KOPT-K1 (cell line): ENCODE data around the gene C2CD5.
"Not testable (repeated sequence)": the region's sequence is repeated elsewhere in the genome, so short reads cannot be mapped to it uniquely, and the experiment has no call there.

ENCODE experiments used
- H3K27ac ChIP-seq: fragments of 200-600 bp; sonication (generic); 2 replicates; pipeline ENCODE4 v1.5.1; 2016; ENCODE audit warnings: antibody characterized with exemption, mild to moderate bottlenecking, low read depth, low read length; ENCODE audit not compliant: poor library complexity, severe bottlenecking
- H3K36me3 ChIP-seq: fragments of 200-600 bp; sonication (generic); 2 replicates; pipeline ENCODE4 v1.5.1; 2017; ENCODE audit warnings: antibody characterized with exemption, mild to moderate bottlenecking, low read length, moderate library complexity; ENCODE audit not compliant: insufficient read depth
- H3K9me3 ChIP-seq: fragments of 200-600 bp; sonication (generic); 2 replicates; pipeline ENCODE4 v1.5.1; 2017; ENCODE audit warnings: antibody characterized with exemption, low read length, mild to moderate bottlenecking; ENCODE audit not compliant: insufficient read depth, poor library complexity, severe bottlenecking

Gene C2CD5

DNA sequence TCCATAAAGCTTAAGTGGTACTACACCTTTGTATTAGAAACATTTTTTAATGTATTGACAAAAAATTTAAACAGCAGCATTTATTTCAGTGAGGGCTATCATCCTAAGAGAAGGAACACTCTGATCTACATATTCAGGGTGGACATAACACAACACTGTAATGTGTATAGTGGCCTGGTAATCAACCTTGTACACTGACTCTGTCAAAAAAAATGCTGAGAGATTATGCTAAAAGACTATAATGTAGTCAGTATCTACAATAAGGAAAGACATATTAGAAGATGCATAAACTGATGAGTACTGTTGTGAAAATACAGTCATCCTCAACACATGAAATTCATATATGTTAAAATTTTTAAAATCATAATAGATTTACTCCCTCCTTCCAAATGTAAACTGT, 68.2 kb downstream of the C2CD5 start:
- Histone ChIP-seq H3K9me3 (no peaks in the 10 kb centered on the region), H3K27ac (no peak overlapping the region), H3K36me3 (peaks cover 55% of the 10 kb centered on the region)

DNA sequence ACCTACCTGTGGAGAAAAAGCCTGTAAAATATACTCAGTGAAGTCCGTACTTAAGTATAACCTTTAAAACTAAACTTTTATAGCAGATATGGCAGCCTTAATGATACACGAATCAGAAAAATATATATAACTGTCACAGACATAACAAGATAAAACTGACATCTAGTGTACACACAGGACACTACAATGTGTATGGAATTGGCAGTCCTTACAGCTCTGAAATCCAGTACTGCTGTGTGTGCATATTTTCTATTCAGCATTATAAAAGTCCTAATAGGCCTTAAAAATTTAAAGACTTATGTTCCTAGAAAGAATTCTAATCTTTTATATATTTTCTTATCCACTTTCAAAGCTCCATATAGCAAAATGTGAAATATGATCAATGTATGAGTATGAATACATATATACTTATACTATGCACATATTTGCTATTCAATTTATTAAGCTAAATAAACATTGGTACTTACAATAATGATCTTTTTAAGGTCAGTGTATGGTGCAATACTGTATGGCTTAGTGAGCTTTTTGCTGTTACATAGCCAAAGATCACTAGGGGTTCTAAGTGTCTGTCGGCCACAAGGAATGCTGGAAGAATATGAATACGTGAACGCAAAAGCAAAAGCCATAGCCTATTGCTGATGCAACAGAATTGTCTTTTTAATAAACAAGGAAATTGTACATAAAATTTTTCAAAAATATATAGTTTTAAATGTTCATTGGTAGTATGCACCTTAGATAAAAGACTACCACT, 69.2 kb downstream of the C2CD5 start:
- Histone ChIP-seq H3K9me3 (no peaks in the 10 kb centered on the region), H3K36me3 (peaks cover 58% of the 10 kb centered on the region), H3K27ac (no peak overlapping the region)

GRCh38 chr12:22473212-22473611, 71.1 kb downstream of the C2CD5 start:
- Histone ChIP-seq H3K27ac (no peak overlapping the region), H3K9me3 (no peaks in the 10 kb centered on the region), H3K36me3 (peaks cover 66% of the 10 kb centered on the region)

GRCh38 chr12:22467190-22467589, 77.2 kb downstream of the C2CD5 start:
- Histone ChIP-seq H3K9me3 (no peaks in the 10 kb centered on the region), H3K27ac (no peak overlapping the region), H3K36me3 (peaks cover 49% of the 10 kb centered on the region)

- peaks cover 17% of the 10 kb centered on the region for H3K36me3 ChIP-seq
- no peak overlapping the region for H3K27ac ChIP-seq
- no peaks in the 10 kb centered on the region for H3K9me3 ChIP-seq
Measured at GRCh38 chr12:22463306-22463705, 81.0 kb downstream of the C2CD5 start.

DNA sequence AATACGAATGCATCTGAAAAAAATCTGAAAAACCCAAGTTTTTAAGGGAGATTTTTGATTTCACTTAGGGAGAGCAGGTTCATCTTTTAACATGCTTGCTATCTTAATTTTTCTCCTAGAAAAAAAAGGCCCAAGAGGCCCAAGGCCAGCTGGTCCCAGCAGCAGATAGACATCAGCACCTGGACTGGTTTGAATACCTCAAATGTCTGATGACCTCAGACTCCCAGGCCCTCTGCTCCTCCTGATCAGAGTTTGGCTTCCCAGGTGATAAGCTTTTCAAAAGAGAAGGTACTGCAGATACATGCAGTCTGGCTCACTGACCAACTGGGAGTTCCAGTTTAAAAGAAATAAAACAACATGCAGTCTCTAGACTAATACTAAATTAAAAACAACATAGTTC, 82.6 kb downstream of the C2CD5 start:
- Histone ChIP-seq H3K36me3 (peaks cover 18% of the 10 kb centered on the region), H3K27ac (no peak overlapping the region), H3K9me3 (no peaks in the 10 kb centered on the region)

DNA sequence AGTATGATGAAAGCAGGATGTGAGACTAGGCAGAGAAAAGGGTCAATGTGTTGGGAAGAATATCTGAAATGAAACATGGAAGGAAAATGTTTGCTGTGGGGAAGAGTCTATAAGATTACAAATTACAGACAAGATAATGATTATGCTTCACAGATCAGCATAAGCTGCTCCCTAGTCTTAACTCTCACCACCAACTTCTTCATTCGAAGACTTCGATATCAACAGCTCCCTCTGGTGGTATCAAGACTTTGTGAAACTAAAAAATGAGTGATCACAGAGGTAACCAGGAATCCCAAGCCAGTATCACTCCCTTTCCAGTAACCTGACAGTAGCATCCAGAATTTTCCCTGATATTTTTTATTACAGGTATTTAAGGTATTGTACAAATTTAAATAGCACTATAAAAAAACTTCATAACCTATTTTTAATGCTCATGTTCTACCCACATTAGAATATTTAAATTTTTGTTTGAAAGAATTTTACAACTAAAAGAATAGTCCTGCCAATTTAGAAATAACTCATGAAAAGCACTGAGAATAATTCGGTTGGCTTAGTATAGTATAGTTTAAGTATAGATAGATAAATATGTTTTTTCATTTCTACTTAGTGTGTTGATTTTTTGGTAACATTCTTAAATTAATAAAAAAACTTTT, 84.4 kb downstream of the C2CD5 start:
- Histone ChIP-seq H3K9me3 (no peaks in the 10 kb centered on the region), H3K27ac (no peak overlapping the region)

DNA sequence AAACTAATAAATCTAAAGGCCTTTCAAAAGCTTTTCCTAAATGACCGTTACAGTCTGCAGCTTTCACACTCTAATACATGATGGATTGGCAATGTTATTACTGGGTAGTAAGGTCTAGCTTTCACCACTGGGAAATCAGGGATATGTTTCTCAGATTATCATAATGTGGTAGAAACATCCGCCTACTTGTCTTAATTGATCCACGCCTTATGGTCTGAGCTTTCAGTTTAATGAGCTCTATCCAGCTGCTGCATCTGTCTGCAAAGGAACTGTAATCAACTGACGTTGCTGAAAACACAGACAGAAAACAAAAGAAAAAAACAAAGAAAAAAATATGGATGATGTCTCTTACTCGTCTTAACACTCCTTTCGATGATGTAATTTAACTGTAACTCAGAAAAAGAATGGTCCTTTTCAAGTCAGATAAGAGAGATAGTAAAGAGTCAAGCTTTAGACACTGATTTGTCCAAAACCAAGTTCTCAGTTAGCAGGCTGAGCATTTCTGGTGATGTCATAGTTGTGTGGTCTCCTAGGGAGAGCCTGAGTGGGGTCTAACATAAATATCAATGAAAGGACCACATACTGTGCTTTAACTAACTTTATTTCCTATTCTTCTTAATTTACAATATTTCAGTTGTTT, 85.9 kb downstream of the C2CD5 start:
- Histone ChIP-seq H3K9me3 (no peaks in the 10 kb centered on the region), H3K36me3 (peaks cover 33% of the 10 kb centered on the region), H3K27ac (no peak overlapping the region)

More for the DNA sequence above, 84.4 kb downstream of the C2CD5 start:
- peaks cover 18% of the 10 kb centered on the region for H3K36me3 ChIP-seq

- Histone ChIP-seq H3K36me3 (peaks cover 42% of the 10 kb centered on the region), H3K27ac (no peak overlapping the region)
Measured at GRCh38 chr12:22457085-22457484, 87.3 kb downstream of the C2CD5 start.

GRCh38 chr12:22453511-22453910, 90.8 kb downstream of the C2CD5 start:
- Histone ChIP-seq H3K36me3 (peaks cover 63% of the 10 kb centered on the region), H3K27ac (no peak overlapping the region), H3K9me3 (no peaks in the 10 kb centered on the region)

More at GRCh38 chr12:22457085-22457484, 87.3 kb downstream of the C2CD5 start:
- H3K9me3 ChIP-seq = no peaks in the 10 kb centered on the region

DNA sequence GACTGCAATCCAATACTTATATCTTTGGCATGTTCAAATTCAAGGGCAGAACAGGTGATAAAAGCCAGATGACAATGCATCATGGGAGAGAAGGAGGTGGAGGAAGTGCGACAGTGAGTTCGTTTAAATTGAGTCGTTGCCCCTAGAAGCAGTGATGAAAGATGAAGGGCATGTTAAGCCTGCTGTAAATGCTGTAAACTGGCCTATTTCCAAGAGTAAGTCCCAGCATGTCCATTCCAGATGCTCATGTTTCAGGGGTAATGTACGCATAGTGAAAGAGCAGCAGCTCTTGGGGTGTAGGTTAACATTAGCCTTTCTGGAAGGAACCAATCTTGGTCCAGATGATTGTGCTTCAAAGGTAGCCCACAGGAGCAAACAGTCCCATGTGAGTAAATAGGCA, 97.1 kb downstream of the C2CD5 start:
- Histone ChIP-seq H3K27ac (no peak overlapping the region), H3K36me3 (peaks cover 27% of the 10 kb centered on the region), H3K9me3 (no peaks in the 10 kb centered on the region)

DNA sequence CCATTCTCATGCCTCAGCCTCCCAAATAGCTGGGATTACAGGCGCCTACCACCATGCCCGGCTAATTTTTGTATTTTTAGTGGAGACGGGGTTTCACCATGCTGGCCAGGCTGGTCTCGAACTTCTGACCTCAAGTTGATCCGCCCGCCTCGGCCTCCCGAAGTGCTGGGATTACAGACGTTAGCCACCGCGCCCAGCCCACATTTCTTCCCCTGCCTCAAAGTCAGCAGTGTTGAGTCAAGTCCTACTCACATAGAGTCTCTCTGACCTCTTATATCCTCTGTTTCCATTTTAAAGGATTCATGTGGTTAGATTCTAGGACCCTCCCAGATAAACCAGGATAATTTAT, 100.1 kb downstream of the C2CD5 start:
- H3K9me3 ChIP-seq, H3K36me3 ChIP-seq, H3K27ac ChIP-seq: not testable (repeated sequence)

GRCh38 chr12:22443379-22444316, 100.7 kb downstream of the C2CD5 start:
- H3K36me3 ChIP-seq = peaks cover 4% of the 10 kb centered on the region; the same call in 1 of the 2 replicates
- H3K27ac ChIP-seq = no peak overlapping the region
- no peaks in the 10 kb centered on the region for H3K9me3 ChIP-seq

DNA sequence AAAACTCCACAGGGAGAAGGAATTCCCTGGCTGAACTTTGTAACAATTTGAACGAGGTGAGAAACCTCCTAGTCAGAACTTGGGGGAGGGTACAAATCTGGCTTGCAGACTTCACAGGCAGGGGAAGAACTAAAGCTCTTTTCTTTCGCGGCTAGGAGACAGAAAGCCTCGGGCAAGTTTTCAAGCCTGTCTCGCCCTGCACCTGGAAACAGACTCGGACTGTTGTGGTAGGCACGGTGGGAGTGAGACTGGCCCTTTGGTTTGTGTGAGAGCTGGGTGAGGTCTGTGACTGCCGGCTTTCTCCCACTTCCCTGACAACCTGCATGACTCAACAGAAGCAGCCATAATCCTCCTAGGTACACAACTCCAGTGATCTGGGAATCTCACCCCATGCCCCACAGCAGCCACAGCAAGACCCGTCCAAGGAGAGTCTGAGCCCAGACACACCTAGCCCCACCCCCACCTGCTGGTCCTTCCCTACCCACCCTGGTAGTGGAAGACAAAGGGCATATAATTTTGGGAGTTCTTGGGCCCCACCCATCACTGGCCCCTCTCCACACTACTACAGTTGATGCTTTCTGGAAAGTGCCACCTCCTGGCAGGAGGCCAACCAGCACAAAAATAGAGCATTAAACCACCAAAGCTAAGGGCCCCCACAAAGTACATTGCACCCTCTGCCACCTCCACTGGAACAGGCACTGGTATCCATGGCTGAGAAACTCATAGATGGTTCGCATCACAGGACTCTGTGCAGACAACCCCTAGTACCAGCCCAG, 107.1 kb downstream of the C2CD5 start:
- H3K27ac ChIP-seq = no peak overlapping the region
- no peaks in the 10 kb centered on the region for H3K36me3 ChIP-seq
- no peaks in the 10 kb centered on the region for H3K9me3 ChIP-seq
